GM23248 (cell line): ENCODE measurements around the gene CC2D2A. TPM values are rescaled to one million over a fixed set of nuclear protein-coding genes. Genes with fewer than 3 reads are reported as not detected.

Source experiments
- DNase-seq: peaks from one replicate; pipeline ENCODE4 v3.0.0-alpha.2; 2015
- H2AFZ ChIP-seq: fragments of 200-600 bp; sonication (generic); 2 replicates; pipeline ENCODE4 v1.6.1; 2016; ENCODE audit warnings: antibody characterized with exemption
- H3F3A ChIP-seq: fragments of 200-600 bp; sonication (generic); 2 replicates; pipeline ENCODE4 v1.6.1; 2016; ENCODE audit warnings: mild to moderate bottlenecking, antibody characterized with exemption, mixed run types; ENCODE audit not compliant: insufficient read depth
- H3K27ac ChIP-seq: fragments of 200-600 bp; sonication (generic); 2 replicates; pipeline ENCODE4 v1.5.1; 2016; ENCODE audit warnings: mild to moderate bottlenecking
- H3K27me3 ChIP-seq: fragments of 200-600 bp; sonication (generic); replicated peaks from 2 replicates; pipeline ENCODE4 v1.6.1; 2016; ENCODE audit warnings: mild to moderate bottlenecking; ENCODE audit not compliant: insufficient read depth
- H3K36me3 ChIP-seq: fragments of 200-600 bp; sonication (generic); 2 replicates; pipeline ENCODE4 v1.6.1; 2016; ENCODE audit warnings: low read depth, mild to moderate bottlenecking
- H3K4me1 ChIP-seq: fragments of 200-600 bp; sonication (generic); 2 replicates; pipeline ENCODE4 v1.6.1; 2016; ENCODE audit warnings: mild to moderate bottlenecking; ENCODE audit not compliant: insufficient read depth
- H3K4me2 ChIP-seq: fragments of 200-600 bp; sonication (generic); one replicate; pipeline ENCODE4 v1.6.1; 2016; ENCODE audit warnings: mild to moderate bottlenecking; ENCODE audit not compliant: unreplicated experiment
- H3K4me3 ChIP-seq: fragments of 200-600 bp; sonication (generic); 2 replicates; pipeline ENCODE4 v1.5.1; 2016; ENCODE audit warnings: mild to moderate bottlenecking
- H3K79me2 ChIP-seq: fragments of 200-600 bp; sonication (generic); 2 replicates; pipeline ENCODE4 v1.6.1; 2016; ENCODE audit warnings: mild to moderate bottlenecking; ENCODE audit not compliant: insufficient read depth
- H3K9ac ChIP-seq: fragments of 200-600 bp; sonication (generic); 2 replicates; pipeline ENCODE4 v1.6.1; 2016; ENCODE audit warnings: mild to moderate bottlenecking
- H3K9me2 ChIP-seq: fragments of 200-600 bp; sonication (generic); 2 replicates; pipeline ENCODE4 v1.6.1; 2016; ENCODE audit warnings: mixed run types, mild to moderate bottlenecking, moderate library complexity; ENCODE audit not compliant: insufficient read depth
- H3K9me3 ChIP-seq: fragments of 200-600 bp; sonication (generic); one replicate; pipeline ENCODE4 v1.6.1; 2017; ENCODE audit warnings: low read depth
- H4K20me1 ChIP-seq: fragments of 200-600 bp; sonication (generic); 2 replicates; pipeline ENCODE4 v1.6.0; 2016; ENCODE audit not compliant: insufficient read depth
- EZH2 ChIP-seq: fragments of 200-600 bp; sonication (generic); IDR thresholded peaks from 2 replicates; pipeline ENCODE4 v1.6.1; 2018; ENCODE audit warnings: antibody characterized with exemption, mild to moderate bottlenecking; ENCODE audit not compliant: insufficient read depth, poor library complexity, severe bottlenecking
- EZH2phosphoT487 ChIP-seq: fragments of 200-600 bp; sonication (generic); IDR thresholded peaks from 2 replicates; pipeline ENCODE4 v1.6.1; 2018; ENCODE audit warnings: antibody characterized with exemption, moderate library complexity, mild to moderate bottlenecking, low read depth; ENCODE audit not compliant: insufficient read depth
- WGBS, 2 experiments: methylation state at CpG; one replicate each; pipeline ENCODE4 v1.1.6; 2015 to 2017; ENCODE audit warnings: low lambda C conversion rate in 2 of 2, low coverage in 1 of 2; ENCODE audit errors: missing lambda C conversion rate in 2 of 2; 5-methylcytosine and 5-hydroxymethylcytosine counted together
- in situ Hi-C: fragments of 300-500 bp; cut with MboI; formaldehyde crosslinking; loops from 2 replicates; pipeline ENCODE4 v1.15.0; 2020
- polyA plus RNA-seq: library from polyadenylated mRNA; unstranded; fragments of >200 nt; fragmentation: Nextera tagmentation; extraction: Ambion mirVana; gene quantifications from 2 replicates; pipeline ENCODE4 v1.2.1, GENCODE V29; 2016
- small RNA-seq: library from RNA; depleted of rRNA; stranded (forward); fragments of <200 nt; gene quantifications from one replicate; pipeline ENCODE3, GENCODE V24; 2014; ENCODE audit warnings: low read depth, low replicate concordance
- total RNA-seq: library from RNA; depleted of rRNA; stranded (reverse); fragments of >200 nt; shearing (Covaris generic); gene quantifications from 2 replicates; pipeline ENCODE4 v1.2.3, GENCODE V29; 2014; rRNA removed

CC2D2A gene
- total and polyA plus RNA-seq, 2 experiments from 2014 or later, result 10.2 to 11.5 TPM

DNA sequence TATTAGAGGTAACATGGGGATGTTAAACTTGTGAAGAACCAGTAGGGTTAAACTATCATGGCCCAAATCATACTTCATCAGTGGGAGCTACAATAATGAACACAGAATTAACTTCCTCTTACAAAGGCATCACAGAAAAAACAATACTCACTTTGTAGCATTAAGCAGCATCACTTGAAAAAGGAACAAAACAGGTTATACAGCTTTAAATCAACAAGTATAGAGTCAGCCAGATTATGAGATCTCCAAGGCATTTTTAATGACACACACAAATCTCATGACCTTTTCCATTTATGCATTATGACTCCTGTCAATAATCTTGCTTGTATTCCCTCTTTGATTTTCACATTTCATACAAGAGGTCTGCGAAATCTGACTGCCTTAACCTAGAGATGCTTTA, 167.1 kb downstream of the CC2D2A start:
- Histone ChIP-seq H3F3A (no peaks in the 10 kb centered on the region), H3K27ac (no peak overlapping the region), H4K20me1 (peaks cover 3% of the 10 kb centered on the region; the same call in 1 of the 2 replicates), H3K4me2 (no peak overlapping the region), H3K9me3 (no peaks in the 10 kb centered on the region), H3K9ac (no peak overlapping the region), H3K79me2 (peaks cover 78% of the 10 kb centered on the region), H3K27me3 (no peaks in the 10 kb centered on the region), H3K9me2 (no peaks in the 10 kb centered on the region), H3K4me3 (no peak overlapping the region), H3K36me3 (peaks cover 52% of the 10 kb centered on the region), H3K4me1 (no peaks in the 10 kb centered on the region), H2AFZ (no peak overlapping the region)
- in situ Hi-C loops, result no loop called here
- no peak for TF ChIP-seq EZH2
- no peak for TF ChIP-seq EZH2phosphoT487
- DNase-seq, result no peak
- 96 to 97% methylated on average over 1 of the region's 1 CpG for WGBS, 2 experiments

DNA sequence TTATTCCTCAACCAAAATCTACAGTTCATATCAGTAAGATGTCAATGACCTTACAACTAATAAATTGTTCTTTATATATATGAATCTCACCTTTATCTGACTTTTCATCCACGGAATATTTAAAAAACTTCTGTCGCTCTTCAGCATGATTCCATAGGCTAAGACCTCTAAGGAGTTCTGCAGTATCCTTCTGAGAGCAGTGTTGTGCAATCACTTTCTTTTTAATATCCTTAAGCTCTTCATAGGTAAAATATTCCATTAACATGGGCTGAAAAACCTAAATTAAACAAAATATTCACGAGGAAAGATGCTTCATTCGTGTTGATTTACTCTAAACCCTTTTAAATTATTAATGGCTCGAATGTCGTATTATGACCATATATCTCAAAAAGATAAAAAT, 168.7 kb downstream of the CC2D2A start:
- TF ChIP-seq EZH2phosphoT487 (no peak), EZH2 (no peak)
- H3K79me2 ChIP-seq, result peaks cover 94% of the 10 kb centered on the region
- H3K9me3 ChIP-seq, result no peaks in the 10 kb centered on the region
- no peaks in the 10 kb centered on the region for H3K4me1 ChIP-seq
- H4K20me1 ChIP-seq, result peaks cover 3% of the 10 kb centered on the region; the same call in 1 of the 2 replicates
- H3K27ac ChIP-seq, result no peak overlapping the region
- 92 to 95% methylated on average over 6 of the region's 6 CpGs for WGBS, 2 experiments
- H3F3A ChIP-seq, result no peaks in the 10 kb centered on the region
- no peaks in the 10 kb centered on the region for H3K27me3 ChIP-seq
- H3K9me2 ChIP-seq, result no peaks in the 10 kb centered on the region
- H2AFZ ChIP-seq, result no peak overlapping the region
- in situ Hi-C loops, result no loop called here
- no peak for DNase-seq
- peaks cover 52% of the 10 kb centered on the region for H3K36me3 ChIP-seq
- no peak overlapping the region for H3K9ac ChIP-seq
- H3K4me2 ChIP-seq, result no peak overlapping the region
- H3K4me3 ChIP-seq, result no peak overlapping the region

GRCh38 chr4:15648600-15648999, 178.9 kb downstream of the CC2D2A start:
- Histone ChIP-seq H3K79me2 (peaks cover 100% of the 10 kb centered on the region), H3K9me3 (no peaks in the 10 kb centered on the region), H3K27me3 (no peaks in the 10 kb centered on the region), H3K9ac (no peak overlapping the region), H4K20me1 (peaks cover 30% of the 10 kb centered on the region; the same call in 1 of the 2 replicates), H3K4me3 (no peak overlapping the region), H3K4me1 (peaks cover 40% of the 10 kb centered on the region), H3K36me3 (no peaks in the 10 kb centered on the region), H3F3A (peaks cover 14% of the 10 kb centered on the region), H2AFZ (no peak overlapping the region), H3K27ac (no peak overlapping the region), H3K9me2 (no peaks in the 10 kb centered on the region), H3K4me2 (no peak overlapping the region)
- TF ChIP-seq EZH2 (no peak), EZH2phosphoT487 (no peak)
- in situ Hi-C loops, result no loop called here
- DNase-seq, result no peak
- WGBS, 2 experiments, result 75 to 78% methylated on average over 2 of the region's 2 CpGs

- peak; percentile 70 for DNase-seq
These were observed 180.3 kb downstream of the CC2D2A start for GRCh38 chr4:15649914-15650545.

More at GRCh38 chr4:15649914-15650545, 180.3 kb downstream of the CC2D2A start:
- Histone ChIP-seq H3F3A (peaks cover 24% of the 10 kb centered on the region), H3K36me3 (no peaks in the 10 kb centered on the region), H3K9ac (no peak overlapping the region), H3K27me3 (no peaks in the 10 kb centered on the region), H4K20me1 (peaks cover 30% of the 10 kb centered on the region; the same call in 1 of the 2 replicates), H3K4me3 (no peak overlapping the region), H3K79me2 (peaks cover 97% of the 10 kb centered on the region), H3K9me3 (no peaks in the 10 kb centered on the region), H3K4me2 (peak overlapping the region; percentile 50), H3K9me2 (no peaks in the 10 kb centered on the region), H3K4me1 (peaks cover 42% of the 10 kb centered on the region), H3K27ac (no peak overlapping the region), H2AFZ (no peak overlapping the region)
- in situ Hi-C loops, result no loop called here
- TF ChIP-seq EZH2, result no peak
- TF ChIP-seq EZH2phosphoT487, result no peak
- WGBS, 2 experiments, result 55 to 57% methylated on average over 5 of the region's 5 CpGs

Small RNA genes within 50 kb of the gene (small RNA-seq; reads per million reads assigned to genes)
- gene AC007016.1, result not detected

Other genes with a start within 250 kb of the CC2D2A start
- gene C1QTNF7, start 41.8 kb upstream of the CC2D2A start, total RNA-seq, result not detected in 2 replicates
- not detected in 2 replicates for gene C1QTNF7, start 41.8 kb upstream of the CC2D2A start, polyA plus RNA-seq
- gene FBXL5, start 185.5 kb downstream of the CC2D2A start, total RNA-seq, result 68.4 and 82.7 TPM in 2 replicates
- gene FBXL5, start 185.5 kb downstream of the CC2D2A start, polyA plus RNA-seq, result 55.6 and 57.8 TPM in 2 replicates
- 32.9 and 33.2 TPM in 2 replicates for gene FAM200B, start 211.9 kb downstream of the CC2D2A start, total RNA-seq
- gene FAM200B, start 211.9 kb downstream of the CC2D2A start, polyA plus RNA-seq, result 70.6 and 74.6 TPM in 2 replicates
- 32.6 and 33.3 TPM in 2 replicates for gene BST1, start 233.2 kb downstream of the CC2D2A start, total RNA-seq
- gene BST1, start 233.2 kb downstream of the CC2D2A start, polyA plus RNA-seq, result 24.3 and 28.7 TPM in 2 replicates